Measurements from ENCODE around the gene ANXA8. TPM values are rescaled to one million over a fixed set of nuclear protein-coding genes. Genes with fewer than 3 reads are reported as not detected.

Gene ANXA8
- total and polyA plus RNA-seq, 2 of the 13 experiments (the other 11 are each of a cell fraction or from before 2014, with no cell fraction given): not detected

DNA sequence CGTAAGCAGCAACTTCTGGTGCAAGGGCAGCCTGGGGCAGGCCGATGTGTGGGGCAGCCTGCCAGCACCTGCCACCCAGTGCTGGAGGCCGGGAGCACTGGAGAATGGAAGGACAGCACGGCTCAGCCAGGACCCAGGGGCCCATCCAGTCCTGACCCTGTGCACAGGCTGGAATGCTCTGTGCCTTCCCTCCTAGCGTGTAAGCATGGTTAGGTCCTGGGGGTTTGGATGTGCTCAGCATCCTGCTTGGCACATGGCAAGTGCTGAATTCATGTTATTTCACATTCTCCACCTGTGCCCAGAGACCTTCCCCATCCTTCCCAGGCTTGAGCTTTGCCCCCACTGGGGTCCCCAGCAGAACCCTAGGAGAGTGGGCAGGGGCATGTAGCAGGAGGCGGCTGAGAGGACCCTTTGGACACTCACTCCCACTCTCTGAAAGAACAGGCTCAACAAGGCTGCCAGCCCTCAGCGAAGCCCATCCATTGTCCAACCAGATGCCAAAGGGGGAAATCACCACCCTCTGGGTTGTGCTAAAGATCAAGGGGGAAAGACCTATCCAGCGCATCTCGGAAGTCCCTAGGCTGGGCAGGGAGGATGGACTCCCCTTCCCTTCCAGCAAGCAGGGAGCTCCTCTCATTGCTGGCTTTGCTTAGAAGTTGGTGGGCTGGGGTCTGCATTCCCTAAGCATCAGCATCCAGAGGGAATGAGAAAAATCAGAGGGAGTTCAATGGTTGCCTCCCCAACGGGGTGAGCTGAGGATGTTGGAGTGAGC is 29.7 kb downstream of the ANXA8 start (continued):
- no peak for TF ChIP-seq HIVEP1 (CRISPR knock-in tag; IDR thresholded peaks at IDR 0.05)
- TF ChIP-seq, protein P1, sequence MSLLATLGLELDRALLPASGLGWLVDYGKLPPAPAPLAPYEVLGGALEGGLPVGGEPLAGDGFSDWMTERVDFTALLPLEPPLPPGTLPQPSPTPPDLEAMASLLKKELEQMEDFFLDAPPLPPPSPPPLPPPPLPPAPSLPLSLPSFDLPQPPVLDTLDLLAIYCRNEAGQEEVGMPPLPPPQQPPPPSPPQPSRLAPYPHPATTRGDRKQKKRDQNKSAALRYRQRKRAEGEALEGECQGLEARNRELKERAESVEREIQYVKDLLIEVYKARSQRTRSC (CRISPR knock-in tag; IDR thresholded peaks at IDR 0.05; ENCODE audit: low read depth): no peak
- TF ChIP-seq, protein P2, sequence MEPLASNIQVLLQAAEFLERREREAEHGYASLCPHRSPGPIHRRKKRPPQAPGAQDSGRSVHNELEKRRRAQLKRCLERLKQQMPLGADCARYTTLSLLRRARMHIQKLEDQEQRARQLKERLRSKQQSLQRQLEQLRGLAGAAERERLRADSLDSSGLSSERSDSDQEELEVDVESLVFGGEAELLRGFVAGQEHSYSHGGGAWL (CRISPR knock-in tag; IDR thresholded peaks at IDR 0.05): no peak
- TF ChIP-seq ZNF577 (CRISPR knock-in tag; IDR thresholded peaks at IDR 0.05; ENCODE audit: borderline replicate concordance, low read depth): no peak
- no peak for TF ChIP-seq ZNF24 (IDR thresholded peaks at IDR 0.05)
- TF ChIP-seq, protein P3, sequence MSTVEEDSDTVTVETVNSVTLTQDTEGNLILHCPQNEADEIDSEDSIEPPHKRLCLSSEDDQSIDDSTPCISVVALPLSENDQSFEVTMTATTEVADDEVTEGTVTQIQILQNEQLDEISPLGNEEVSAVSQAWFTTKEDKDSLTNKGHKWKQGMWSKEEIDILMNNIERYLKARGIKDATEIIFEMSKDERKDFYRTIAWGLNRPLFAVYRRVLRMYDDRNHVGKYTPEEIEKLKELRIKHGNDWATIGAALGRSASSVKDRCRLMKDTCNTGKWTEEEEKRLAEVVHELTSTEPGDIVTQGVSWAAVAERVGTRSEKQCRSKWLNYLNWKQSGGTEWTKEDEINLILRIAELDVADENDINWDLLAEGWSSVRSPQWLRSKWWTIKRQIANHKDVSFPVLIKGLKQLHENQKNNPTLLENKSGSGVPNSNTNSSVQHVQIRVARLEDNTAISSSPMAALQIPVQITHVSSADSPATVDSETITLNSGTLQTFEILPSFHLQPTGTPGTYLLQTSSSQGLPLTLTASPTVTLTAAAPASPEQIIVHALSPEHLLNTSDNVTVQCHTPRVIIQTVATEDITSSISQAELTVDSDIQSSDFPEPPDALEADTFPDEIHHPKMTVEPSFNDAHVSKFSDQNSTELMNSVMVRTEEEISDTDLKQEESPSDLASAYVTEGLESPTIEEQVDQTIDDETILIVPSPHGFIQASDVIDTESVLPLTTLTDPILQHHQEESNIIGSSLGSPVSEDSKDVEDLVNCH (CRISPR knock-in tag; IDR thresholded peaks at IDR 0.05): no peak
- TF ChIP-seq MIER3 (CRISPR knock-in tag; IDR thresholded peaks at IDR 0.05; ENCODE audit: borderline replicate concordance): no peak
- no peak for TF ChIP-seq ZNF839 (CRISPR knock-in tag; IDR thresholded peaks at IDR 0.05; ENCODE audit: borderline replicate concordance)
- TF ChIP-seq FOXA3 (CRISPR knock-in tag; IDR thresholded peaks at IDR 0.05): no peak
- TF ChIP-seq SSRP1 (CRISPR knock-in tag; IDR thresholded peaks at IDR 0.05): no peak
- TF ChIP-seq PHF5A (CRISPR knock-in tag; IDR thresholded peaks at IDR 0.05; ENCODE audit: low read depth, unreplicated experiment): no peak
